HG03460 (cell line): ENCODE measurements around the gene TMEM109.

ENCODE experiments used
- ATAC-seq: cut with Tn5 transposase; IDR thresholded peaks from one replicate; pipeline ENCODE4 v1.9.1; 2021; ENCODE audit not compliant: unreplicated experiment

The TMEM109 gene

DNA sequence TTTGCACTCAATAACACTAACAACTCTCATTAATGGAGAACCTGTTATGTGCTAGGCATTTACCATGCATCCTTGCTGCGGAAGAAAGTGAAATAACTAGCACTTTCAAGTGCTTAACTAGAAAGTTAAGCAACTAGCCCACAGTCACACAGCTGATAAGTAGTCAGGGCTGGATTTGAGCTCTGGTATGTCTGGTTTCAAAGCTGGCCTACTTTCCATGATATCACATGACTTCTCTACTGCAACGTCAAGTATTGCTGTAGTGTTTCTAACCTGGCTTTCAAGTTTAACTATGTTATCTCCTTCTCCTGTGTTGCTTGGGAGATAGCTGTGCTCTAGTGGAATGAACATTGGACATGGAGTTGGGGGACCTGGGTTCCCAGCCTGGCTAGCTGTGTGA is 25.9 kb downstream of the TMEM109 start:
- no peak for ATAC-seq

DNA sequence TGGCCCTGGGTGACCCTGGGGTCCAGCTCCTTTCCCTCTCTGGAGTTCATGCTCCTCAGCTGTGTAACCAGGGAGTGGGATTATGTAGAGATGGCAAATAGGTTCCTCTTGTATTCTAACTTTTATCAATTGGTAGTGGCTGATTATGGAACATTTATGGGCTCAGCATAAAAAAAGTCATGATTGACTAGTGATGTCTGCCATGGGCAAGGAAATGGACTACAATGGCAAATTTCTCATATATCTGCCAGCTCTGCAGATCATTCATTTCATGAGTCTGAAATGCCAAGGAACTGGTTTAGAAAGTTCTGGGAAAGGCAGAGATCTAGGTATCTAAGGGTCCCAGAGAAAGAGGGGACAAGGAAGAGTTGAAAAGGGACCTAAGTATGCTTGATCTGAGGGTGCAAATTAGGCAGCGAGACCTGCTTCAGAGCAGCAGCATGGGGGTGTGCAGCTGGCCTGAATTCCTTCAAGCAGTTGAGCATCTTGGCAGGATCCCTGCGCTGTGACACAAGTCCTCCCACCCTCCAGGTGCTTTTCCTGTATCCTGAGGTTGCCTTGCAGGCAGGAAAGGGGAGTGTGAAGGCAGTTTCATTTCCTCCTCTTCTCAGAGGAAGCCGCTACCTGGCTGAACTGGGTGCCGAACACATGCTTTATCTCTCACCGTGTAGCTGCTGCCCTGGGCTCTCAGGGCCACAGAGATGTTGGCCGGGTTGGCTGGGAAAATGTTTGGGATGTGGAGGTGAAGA is 27.6 kb downstream of the TMEM109 start:
- ATAC-seq: no peak

DNA sequence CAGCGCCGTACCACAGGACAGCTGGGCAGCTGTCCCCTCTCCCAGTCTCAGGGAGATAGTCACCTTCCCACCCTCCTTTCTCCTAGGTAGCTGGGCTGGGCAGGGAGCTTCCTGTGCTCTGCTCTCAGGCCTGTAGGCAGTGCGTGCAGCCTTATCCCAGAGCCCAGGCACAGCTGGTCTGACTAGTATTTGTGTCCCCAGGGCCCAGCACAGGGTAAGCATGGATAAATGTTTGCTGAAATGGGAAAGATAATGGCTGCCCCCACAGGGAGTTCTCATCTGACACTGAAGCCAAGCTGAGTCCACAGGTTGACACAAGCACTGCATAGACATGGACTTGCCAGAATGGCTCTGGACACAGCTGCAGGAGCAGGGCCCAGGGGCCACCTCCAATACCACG is 28.3 kb downstream of the TMEM109 start:
- ATAC-seq: no peak

DNA sequence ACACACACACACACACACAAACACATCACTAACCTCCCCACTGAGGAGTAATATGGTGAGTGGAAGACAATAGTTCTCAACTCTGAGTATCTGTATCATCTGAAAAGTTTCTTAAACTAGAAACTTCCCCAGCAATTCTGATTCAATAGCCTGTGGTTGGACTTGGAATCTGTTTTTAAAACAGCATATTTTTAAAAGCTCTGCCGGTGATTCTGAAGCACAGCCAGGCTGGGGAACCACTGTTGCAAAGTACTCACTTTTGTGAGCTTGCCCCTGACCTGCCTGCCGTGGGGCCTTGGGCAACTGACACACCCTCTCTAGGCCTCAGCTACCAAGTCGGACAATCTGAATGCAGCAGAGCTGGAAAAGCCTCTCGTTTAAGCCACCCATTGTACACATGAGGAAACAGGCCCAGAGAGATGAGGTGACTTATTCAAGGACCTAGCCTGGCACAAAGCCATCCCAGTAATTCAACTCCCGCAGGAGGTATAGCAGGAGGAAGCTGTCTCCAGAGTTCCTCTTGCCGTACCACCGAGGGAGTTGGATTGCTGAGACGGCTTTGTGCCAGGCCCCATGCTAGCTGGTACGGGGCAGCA is 29.1 kb downstream of the TMEM109 start:
- no peak for ATAC-seq

DNA sequence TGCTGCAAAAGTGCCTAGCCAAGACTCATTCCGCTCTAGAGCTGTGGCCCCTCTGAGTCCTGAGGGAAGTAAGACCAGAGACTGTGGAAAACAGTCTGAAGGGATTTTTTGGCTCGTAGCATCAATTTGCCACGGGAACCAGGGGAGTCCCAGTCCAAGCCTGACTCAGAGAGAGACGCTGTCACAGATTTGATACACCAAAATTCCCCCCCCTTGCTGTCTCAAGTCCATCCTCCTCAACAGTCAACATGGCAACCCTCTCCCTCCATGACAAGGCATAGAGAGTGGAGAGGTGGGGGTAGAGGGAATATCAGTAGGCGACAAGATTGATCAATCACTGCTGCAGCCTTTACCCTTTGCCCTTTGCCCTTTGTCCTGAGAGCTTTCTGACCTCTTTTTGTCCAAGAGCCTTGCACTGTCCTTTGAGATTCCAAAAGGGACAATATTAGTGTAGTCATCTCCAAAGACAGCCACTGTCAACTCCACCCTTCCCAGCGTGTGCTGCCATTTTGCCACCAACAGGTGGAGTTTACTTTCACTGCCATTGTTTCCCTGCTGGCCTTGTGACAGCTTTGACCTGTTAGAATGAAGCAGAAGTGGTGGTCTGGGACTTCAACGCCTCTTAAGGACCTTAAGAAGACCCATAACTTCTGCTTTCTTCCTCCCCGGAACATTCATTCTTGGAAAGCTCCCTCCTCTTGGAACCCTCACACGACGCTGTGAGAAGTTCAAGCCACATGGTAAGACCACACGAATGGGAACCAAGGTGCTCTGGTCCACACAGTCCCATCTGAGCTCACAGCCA is 30.7 kb downstream of the TMEM109 start:
- no peak for ATAC-seq

DNA sequence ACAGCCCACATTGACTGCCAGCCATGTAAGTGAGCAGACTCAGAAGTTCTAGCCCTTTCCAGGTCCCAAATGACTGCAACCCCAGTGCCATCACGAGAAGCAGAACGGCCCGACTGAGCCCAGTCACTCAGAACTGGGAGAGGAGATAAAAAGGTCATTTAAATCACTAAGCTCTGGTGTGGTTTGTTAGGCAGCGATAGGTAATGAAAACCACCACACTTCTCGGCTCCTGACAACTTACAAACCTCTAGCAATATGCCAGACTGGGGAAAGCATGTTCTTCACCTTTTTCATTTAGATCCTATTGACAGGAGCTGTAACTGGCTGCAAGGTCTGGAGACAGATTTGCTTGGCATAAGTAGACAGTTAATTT is 31.3 kb downstream of the TMEM109 start:
- ATAC-seq: no peak

DNA sequence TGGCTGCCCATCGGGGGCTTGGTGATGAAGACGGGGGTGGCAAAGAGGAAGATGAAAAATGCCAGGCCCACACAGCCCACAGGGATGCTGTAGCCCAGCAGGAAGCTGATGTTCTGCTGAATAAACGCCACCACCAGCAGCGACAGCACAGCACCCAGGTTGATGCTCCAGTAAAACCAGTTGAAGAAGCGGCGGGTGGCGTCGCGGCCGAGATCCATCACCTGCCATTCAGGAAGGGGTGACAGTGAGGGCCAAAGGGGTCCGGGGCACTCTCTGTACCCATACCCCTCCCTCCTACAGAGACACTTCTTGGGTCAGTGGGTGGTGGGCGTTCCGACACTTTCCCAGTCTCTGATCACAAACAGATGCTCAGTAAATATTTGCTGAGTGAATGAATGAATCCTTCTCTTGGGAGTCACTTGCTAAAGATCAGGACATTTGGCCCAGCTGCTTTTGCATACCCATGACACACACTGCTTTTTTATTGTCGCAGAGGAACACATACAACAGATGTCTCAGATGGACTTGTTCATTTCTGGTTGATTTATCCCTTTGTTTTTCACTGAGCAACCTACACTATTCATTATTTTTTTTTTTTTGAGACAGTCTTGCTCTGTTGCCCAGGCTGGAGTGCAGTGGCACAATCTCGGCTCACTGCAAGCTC is 32.8 kb downstream of the TMEM109 start:
- no peak for ATAC-seq

DNA sequence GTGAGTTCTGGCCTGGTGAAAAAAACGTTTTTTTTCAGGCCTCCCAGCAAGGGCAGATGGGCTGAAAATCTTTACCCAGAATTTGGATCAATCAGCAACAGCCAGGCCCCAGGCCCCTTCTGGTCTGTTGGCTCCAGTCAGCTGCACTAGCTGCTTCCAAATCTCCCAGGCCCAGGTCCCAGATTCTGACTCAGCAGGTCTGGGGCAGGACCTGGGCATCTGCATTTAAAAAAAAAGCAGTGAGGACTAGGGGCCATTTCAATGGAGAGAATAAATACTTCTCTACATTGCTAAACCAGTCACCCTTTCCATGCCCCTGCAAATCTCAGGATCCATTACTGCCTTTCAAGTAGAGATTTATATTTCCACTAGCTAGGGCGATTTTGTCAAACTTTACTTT is 33.7 kb downstream of the TMEM109 start:
- no peak for ATAC-seq

DNA sequence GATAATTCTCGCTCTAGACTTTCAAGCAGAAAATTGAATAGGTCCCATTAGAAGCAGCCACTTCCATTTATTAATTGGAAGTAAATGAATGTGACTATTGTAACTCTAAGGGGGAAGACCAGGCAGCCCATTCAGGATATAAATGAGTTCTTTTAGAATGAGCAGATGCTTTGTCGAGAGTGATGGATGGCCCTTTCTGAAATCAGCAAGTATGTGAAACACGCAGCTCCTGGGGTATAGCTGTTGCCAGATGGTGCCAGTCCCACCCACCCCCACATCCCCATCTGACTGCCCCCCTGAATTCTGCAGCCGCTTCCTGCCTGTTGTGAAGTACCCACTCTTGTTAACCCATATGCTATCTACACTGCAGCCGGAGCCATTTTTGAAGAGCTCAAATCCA is 34.3 kb downstream of the TMEM109 start:
- no peak for ATAC-seq

DNA sequence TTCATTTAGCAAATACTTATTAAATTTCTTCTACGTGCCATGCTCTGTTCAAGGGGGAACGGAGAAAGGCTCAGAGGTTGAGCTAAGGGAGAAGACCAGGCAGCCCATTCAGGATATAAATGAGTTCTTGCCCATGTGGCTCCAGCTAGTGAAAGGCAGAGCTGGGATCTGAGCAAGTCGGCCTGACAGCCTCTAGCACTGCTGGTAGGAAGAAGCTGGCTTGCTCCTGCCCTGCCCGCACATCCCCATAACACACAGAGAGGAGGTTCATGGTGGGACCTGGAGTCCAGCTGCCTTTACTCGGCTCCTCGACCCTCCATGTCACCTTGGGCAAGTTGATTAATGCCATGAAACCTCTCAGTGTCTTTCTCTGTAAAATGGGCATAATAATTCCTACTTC is 36.1 kb downstream of the TMEM109 start:
- ATAC-seq: no peak

DNA sequence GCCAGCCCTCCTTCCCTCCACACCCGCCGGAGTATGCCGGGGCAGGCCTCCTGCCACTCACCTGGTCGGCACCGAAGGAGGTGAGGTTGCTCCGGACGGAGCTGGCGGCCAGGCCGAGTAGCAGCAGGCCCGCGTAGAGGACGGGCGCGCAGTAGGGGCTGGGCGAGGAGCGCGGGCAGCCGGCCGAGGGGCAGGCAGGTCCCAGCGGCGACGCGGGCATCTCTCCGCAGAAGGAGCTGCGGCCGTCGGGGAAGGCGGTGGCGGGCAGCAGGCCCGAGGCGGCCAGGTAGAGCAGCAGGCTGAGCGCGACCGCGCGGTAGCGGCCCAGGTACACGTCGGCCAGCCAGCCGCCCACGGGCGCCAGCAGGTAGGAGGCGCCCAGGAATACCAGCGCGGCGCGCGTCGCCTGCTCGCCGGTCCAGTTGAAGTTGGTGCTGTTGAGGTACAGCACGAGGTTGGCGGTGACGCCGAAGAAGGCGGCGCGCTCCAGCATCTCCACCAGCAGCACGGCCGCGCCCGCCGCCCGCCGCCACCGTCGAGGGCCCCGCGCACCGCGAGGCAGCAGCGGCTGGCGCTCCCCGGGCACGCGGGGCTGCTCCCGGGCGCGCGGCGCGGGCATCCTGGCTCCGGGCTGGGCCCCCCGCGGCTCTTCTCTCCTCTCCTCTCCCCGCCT is 37.1 kb downstream of the TMEM109 start:
- ATAC-seq: no peak

DNA sequence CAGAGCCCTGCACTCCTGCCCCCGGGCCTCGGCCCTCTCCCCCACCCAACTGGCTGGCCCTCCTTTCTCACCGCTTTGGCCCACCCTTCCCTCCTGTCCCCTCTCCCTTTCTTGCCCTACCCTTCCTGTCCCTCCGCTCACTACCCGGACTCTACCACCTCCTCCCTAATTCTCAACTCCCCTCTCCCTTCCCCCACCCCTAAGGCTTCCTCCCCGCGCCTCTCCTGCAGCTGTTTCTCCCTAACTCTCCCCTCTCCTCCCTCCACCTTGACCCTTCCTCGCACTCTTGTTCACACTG is 37.6 kb downstream of the TMEM109 start:
- no peak for ATAC-seq

DNA sequence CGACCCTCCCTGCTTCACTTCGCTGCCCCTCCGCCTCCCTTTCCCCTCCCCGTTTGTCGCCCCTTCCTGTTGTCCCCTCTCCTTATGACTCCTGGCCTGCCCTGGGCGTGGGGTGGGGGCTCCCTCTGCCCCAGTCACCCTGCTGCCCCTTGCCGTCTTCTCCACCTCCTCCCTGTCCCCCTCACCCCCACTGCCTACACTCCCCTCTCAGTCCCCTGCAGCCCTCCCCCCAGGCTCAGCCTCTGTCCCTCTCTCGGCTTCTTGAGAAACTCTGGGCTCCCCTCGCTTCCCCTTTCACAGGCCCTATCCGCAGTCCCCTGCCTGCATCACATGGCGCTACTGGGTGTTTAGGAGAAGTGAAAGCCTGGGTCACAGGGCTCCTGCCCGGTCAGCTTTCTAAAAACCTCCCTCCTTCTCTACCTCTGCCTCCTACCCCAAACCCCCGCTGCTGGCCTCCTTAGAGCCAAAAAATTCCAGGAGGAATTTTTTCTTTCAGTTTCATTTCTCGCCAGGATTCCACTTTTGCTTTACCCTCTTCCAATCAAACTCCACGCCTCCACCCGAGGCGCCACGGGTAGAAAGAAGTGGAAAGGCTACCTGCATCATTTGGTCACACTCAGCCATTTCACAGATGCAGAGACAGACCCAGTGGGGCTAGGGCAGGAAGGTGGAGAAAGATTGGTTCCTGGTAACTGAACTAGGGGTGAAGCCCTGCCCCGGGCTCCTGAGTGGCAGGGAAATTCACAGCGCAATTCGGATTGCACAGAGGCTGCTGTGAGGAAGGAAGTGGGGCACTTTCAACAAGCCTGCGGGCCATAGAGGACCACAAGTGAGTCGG is 38.2 kb downstream of the TMEM109 start, which contains the start of gene SLC15A3:
SLC15A3 (minus strand) TSS at position 273 of the 838 bp plus-strand sequence. CDS start 625 bp downstream, outside the sequence.
- peak; percentile 86 for ATAC-seq

DNA sequence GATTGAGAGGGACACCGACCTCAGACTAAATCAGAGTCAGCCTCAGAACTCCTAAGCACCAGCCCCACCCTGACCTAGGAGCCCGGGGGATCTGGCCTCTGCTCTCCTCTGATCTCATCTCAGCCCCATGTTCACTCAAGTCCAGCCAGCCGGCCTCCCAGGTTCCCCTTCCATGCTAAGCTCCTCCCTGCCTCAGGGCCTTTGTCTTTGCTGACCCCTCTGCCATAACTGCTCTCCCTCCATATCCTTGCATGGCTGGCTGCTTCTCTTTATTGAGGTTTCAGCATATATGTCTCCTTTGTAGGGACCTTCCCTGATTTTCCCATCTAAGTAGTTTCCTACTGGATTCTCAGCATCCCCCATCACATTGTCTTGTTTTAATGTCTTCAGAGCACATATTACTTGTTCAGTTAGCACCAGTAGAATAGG is 38.8 kb downstream of the TMEM109 start:
- no peak for ATAC-seq

DNA sequence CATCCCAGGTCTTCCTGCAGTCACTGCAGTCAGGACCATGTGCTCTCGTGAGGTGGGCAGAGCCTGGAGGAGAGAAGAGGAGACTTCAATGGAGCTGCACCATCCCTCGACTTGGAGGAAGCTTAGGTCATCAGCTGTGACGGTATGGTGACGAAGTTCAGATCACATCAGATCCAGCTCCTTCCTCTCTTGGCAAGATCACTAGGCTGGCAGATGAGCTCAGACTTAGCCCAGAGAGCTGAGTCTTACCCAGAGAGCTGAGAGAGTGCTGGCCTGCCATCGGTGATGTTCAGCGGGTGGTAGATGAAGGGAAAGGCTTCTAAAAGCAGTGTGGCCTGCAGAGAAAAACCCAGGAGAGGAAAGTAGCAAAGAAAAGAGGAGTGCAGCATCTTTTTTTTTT is 39.8 kb downstream of the TMEM109 start:
- ATAC-seq: no peak

DNA sequence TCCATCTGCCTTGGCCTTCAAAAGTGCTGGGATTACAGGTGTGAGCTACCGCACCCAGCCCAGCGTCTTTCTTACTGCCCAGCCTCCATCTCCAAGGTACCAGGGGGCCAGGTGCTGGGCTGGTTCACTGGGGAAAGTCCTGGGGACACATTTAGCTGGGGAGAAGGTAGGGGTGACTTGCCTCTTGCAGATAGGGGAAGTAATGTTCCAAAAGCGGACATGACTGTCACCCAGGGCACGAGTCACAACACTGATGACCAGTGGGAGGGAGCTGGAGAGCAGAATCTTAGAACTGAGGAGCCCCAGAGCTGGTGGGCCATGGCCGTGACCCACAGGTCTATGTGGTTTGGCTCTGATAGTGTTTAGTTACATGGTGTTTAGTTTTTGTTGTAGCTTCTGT is 40.5 kb downstream of the TMEM109 start:
- ATAC-seq: no peak

DNA sequence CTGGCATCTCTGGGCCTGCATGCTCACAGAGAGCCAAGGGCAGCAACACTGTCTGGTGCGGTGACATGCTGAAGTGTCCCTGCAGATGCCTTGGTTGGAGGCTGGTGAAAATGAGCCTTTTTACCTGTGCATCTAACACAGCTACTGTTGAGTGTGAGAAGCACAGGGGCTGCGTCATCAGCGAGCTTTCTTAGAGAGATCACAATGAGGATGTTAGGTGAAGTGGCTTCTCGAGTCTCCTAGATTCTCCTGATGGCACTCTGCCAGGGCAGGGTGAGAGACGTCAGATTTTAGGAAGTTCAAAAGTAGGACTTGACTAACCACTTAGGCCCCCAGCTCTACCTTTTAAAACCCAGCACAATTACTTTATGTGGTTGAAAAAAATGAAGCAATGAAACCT is 41.6 kb downstream of the TMEM109 start:
- ATAC-seq: no peak

DNA sequence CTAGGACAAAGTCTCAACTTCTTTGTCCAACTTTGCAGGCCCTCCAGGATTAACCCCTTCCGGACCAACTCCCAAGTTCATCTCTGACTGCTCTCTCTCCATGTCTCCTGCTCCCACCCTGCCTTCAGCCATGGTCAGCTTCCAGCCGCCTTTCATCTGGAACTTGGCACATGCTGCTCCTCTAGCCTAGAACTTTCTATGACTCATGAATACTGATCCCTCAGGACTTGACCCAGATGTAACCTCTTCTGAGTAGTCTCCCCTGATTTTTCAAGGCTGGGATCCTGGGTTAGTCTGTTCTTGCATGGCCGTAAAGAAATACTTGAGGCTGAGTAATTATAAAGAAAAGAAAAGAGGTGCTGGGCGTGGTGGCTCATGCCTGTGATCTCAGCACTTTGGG is 43.2 kb downstream of the TMEM109 start:
- no peak for ATAC-seq

DNA sequence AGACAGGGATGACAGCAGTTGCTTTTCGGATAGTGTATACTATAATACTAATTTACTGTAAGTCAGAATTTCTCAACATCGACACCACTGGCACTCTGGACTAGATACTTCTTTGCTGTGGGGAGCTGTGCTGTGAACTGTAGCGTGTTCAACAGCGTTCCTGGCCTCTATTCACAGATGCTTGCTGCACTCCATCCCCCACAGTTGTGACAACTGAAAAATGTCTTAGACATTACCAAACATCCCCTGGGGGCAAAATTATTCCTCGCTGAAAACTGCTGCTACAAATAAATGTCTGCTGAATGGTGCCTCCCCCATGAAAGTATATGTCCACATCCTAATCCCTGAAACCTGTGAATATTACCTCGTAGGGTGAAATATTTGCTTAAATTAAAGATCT is 45.5 kb downstream of the TMEM109 start:
- no peak for ATAC-seq

DNA sequence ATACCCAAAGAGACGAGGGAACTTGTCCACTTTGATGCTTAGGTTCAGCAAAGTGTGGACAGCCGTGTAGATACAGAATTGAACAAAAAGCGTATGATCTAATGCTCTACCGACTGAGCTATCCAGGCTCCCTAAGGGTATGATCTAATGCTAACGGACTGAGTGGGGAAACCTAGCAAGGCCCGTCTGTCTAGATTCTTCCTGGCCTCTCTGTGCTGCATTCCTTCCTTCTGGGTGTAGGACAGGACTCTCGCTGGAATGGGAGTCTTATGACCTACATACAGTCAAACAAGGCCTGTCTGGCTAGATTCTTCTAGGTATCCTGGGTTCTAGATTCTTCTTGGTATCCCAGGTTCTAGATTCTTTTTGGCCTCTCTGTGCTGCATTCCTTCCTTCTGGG is 46.4 kb downstream of the TMEM109 start:
- ATAC-seq: no peak
